Aorta (tissue), 4 donors: ENCODE measurements around the gene OR1S2. TPM values are rescaled to one million over a fixed set of nuclear protein-coding genes. Genes with fewer than 3 reads are reported as not detected.

Experiments
- polyA plus RNA-seq, 2 donors: library from polyadenylated mRNA; stranded (reverse); fragments of 200-250 nt; gene quantifications; one replicate each; pipeline ENCODE4 v1.2.3, GENCODE V29; 2013
- total RNA-seq, 2 donors: library from RNA; stranded (reverse); fragmentation: NEBNext Ultra II Directional; extraction: Animal tissue kit (Norgen Biotek cat#: 25700); gene quantifications; one replicate each; pipeline ENCODE4 v1.2.1, GENCODE V29; 2021
- donor health status: healthy with polysubstance abuse.
- donor health status: Bipolar disorder and iron deficiency.
- donor health status: DM: no; HTN: no; CAD: no.
- donor health status: DM: yes; HTN: yes; CAD: no.

OR1S2 gene
- total and polyA plus RNA-seq, 4 donors: not detected

Other genes with a start within 250 kb of the OR1S2 start
- not detected for gene OR9Q1, start 180.3 kb downstream of the OR1S2 start, total RNA-seq
- not detected for gene OR9Q1, start 180.3 kb downstream of the OR1S2 start, polyA plus RNA-seq
- not detected for gene OR6Q1, start 173.2 kb downstream of the OR1S2 start, total RNA-seq
- gene OR6Q1, start 173.2 kb downstream of the OR1S2 start, polyA plus RNA-seq: not detected
- gene OR9I1, start 78.6 kb downstream of the OR1S2 start, total RNA-seq: not detected
- gene OR9I1, start 78.6 kb downstream of the OR1S2 start, polyA plus RNA-seq: not detected
- not detected for gene OR9Q2, start 15.1 kb downstream of the OR1S2 start, total RNA-seq
- gene OR9Q2, start 15.1 kb downstream of the OR1S2 start, polyA plus RNA-seq: not detected
- not detected for gene OR1S1, start 8.6 kb upstream of the OR1S2 start, total RNA-seq
- gene OR1S1, start 8.6 kb upstream of the OR1S2 start, polyA plus RNA-seq: not detected
- gene OR10Q1, start 24.8 kb upstream of the OR1S2 start, total RNA-seq: not detected
- not detected for gene OR10Q1, start 24.8 kb upstream of the OR1S2 start, polyA plus RNA-seq
- gene OR10W1, start 64.1 kb upstream of the OR1S2 start, total RNA-seq: not detected
- gene OR10W1, start 64.1 kb upstream of the OR1S2 start, polyA plus RNA-seq: not detected
- gene OR5B17, start 154.9 kb upstream of the OR1S2 start, total RNA-seq: not detected
- not detected for gene OR5B17, start 154.9 kb upstream of the OR1S2 start, polyA plus RNA-seq
- gene OR5B3, start 202.7 kb upstream of the OR1S2 start, total RNA-seq: not detected
- not detected for gene OR5B3, start 202.7 kb upstream of the OR1S2 start, polyA plus RNA-seq
- gene OR5B2, start 224.0 kb upstream of the OR1S2 start, total RNA-seq: not detected
- not detected for gene OR5B2, start 224.0 kb upstream of the OR1S2 start, polyA plus RNA-seq
- not detected for gene OR5B12, start 238.1 kb upstream of the OR1S2 start, total RNA-seq
- not detected for gene OR5B12, start 238.1 kb upstream of the OR1S2 start, polyA plus RNA-seq